GM18861 (cell line): Measurements from ENCODE around the gene MYO5A.

Experiments
- ATAC-seq: cut with Tn5 transposase; IDR thresholded peaks from one replicate; pipeline ENCODE4 v1.9.1; 2021; ENCODE audit not compliant: unreplicated experiment

Gene MYO5A

GRCh38 chr15:52378746-52379394, 149.8 kb downstream of the MYO5A start:
- peak; percentile 34 for ATAC-seq

- ATAC-seq = no peak
Measured at GRCh38 chr15:52370010-52370409, 158.7 kb downstream of the MYO5A start.

GRCh38 chr15:52369455-52369854, 159.2 kb downstream of the MYO5A start:
- no peak for ATAC-seq

GRCh38 chr15:52369030-52369429, 159.7 kb downstream of the MYO5A start:
- ATAC-seq = no peak

GRCh38 chr15:52368402-52368801, 160.3 kb downstream of the MYO5A start:
- ATAC-seq = no peak

GRCh38 chr15:52362497-52362896, 166.2 kb downstream of the MYO5A start:
- ATAC-seq = no peak

GRCh38 chr15:52361975-52362494, 166.6 kb downstream of the MYO5A start:
- ATAC-seq = no peak

- ATAC-seq = no peak
Measured at GRCh38 chr15:52361494-52361893, 167.2 kb downstream of the MYO5A start.

GRCh38 chr15:52360229-52361203, 168.2 kb downstream of the MYO5A start:
- no peak for ATAC-seq

- ATAC-seq = no peak
Measured at GRCh38 chr15:52359722-52360121, 169.0 kb downstream of the MYO5A start.

- ATAC-seq = no peak
Measured at GRCh38 chr15:52357949-52358348, 170.7 kb downstream of the MYO5A start.

GRCh38 chr15:52352086-52352485, 176.6 kb downstream of the MYO5A start:
- no peak for ATAC-seq

GRCh38 chr15:52351206-52351908, 177.3 kb downstream of the MYO5A start:
- no peak for ATAC-seq

GRCh38 chr15:52350423-52350822, 178.3 kb downstream of the MYO5A start:
- ATAC-seq = no peak

GRCh38 chr15:52349052-52349700, 179.5 kb downstream of the MYO5A start:
- no peak for ATAC-seq

- ATAC-seq = no peak
Measured at GRCh38 chr15:52348056-52348745, 180.5 kb downstream of the MYO5A start.

- ATAC-seq = no peak
Measured at GRCh38 chr15:52344592-52344991, 184.1 kb downstream of the MYO5A start.

GRCh38 chr15:52343831-52344230, 184.8 kb downstream of the MYO5A start:
- no peak for ATAC-seq

- no peak for ATAC-seq
Measured at GRCh38 chr15:52340093-52340492, 188.6 kb downstream of the MYO5A start.

GRCh38 chr15:52338891-52339290, 189.8 kb downstream of the MYO5A start:
- no peak for ATAC-seq
